ENCODE results near the gene ADCY4.
A peak's percentile ranks its signal among the peaks of the same experiment; 100 is the strongest.

The ADCY4 gene

DNA sequence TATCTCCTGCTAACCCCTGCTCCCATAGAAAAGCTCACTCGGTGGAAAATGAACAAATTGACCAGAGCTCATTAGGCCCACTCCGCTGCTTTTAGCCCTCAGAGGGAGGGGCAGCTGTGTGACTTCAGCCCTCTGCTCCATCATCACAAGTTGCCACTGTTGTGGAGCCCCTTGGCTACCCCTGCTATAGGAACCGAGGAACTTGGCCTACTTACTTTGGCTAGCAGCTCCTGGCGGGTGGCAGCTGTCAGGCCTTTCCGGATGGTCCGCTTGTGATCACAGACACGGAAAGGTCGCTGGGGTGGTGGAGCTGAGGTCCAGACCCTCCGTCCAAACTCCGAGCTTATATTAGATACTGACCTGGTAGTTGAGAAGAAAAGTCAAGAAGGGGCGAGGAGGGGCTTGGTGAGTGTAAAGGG, 27.7 kb downstream of the ADCY4 start:
- TF ChIP-seq, protein P1, sequence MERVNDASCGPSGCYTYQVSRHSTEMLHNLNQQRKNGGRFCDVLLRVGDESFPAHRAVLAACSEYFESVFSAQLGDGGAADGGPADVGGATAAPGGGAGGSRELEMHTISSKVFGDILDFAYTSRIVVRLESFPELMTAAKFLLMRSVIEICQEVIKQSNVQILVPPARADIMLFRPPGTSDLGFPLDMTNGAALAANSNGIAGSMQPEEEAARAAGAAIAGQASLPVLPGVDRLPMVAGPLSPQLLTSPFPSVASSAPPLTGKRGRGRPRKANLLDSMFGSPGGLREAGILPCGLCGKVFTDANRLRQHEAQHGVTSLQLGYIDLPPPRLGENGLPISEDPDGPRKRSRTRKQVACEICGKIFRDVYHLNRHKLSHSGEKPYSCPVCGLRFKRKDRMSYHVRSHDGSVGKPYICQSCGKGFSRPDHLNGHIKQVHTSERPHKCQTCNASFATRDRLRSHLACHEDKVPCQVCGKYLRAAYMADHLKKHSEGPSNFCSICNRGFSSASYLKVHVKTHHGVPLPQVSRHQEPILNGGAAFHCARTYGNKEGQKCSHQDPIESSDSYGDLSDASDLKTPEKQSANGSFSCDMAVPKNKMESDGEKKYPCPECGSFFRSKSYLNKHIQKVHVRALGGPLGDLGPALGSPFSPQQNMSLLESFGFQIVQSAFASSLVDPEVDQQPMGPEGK (CRISPR knock-in tag; IDR thresholded peaks at IDR 0.05; ENCODE audit: borderline replicate concordance) = no peak
- TF ChIP-seq OSR1 (CRISPR knock-in tag; IDR thresholded peaks at IDR 0.05) = no peak
- ATAC-seq = no peak

GRCh38 chr14:24304019-24304387, 30.9 kb downstream of the ADCY4 start:
- ATAC-seq = no peak

GRCh38 chr14:24300326-24300980, 34.4 kb downstream of the ADCY4 start:
- ATAC-seq = no peak
- no peak for TF ChIP-seq GLIS3 (CRISPR knock-in tag; IDR thresholded peaks at IDR 0.05)
- no peak for TF ChIP-seq ISL1 (CRISPR knock-in tag; IDR thresholded peaks at IDR 0.05)
- no peak for TF ChIP-seq ZFP30 (CRISPR knock-in tag; IDR thresholded peaks at IDR 0.05)
- TF ChIP-seq SNAI2 (CRISPR knock-in tag; IDR thresholded peaks at IDR 0.05) = no peak
- no peak for TF ChIP-seq RARB (CRISPR knock-in tag; IDR thresholded peaks at IDR 0.05)

More at GRCh38 chr14:24304019-24304387, 30.9 kb downstream of the ADCY4 start:
- TF ChIP-seq ISL1 (CRISPR knock-in tag; IDR thresholded peaks at IDR 0.05) (no peak), CREB5 (CRISPR knock-in tag; IDR thresholded peaks at IDR 0.05; ENCODE audit: low read depth) (no peak), PPARA (CRISPR knock-in tag; IDR thresholded peaks at IDR 0.05; ENCODE audit: borderline replicate concordance) (no peak), ZFP30 (CRISPR knock-in tag; IDR thresholded peaks at IDR 0.05) (no peak), SNAI2 (CRISPR knock-in tag; IDR thresholded peaks at IDR 0.05) (no peak), CSDC2 (CRISPR knock-in tag; IDR thresholded peaks at IDR 0.05) (no peak), ZNF8 (CRISPR knock-in tag; IDR thresholded peaks at IDR 0.05) (no peak), GLIS3 (CRISPR knock-in tag; IDR thresholded peaks at IDR 0.05) (no peak), CSRNP3 (CRISPR knock-in tag; IDR thresholded peaks at IDR 0.05) (no peak), ARNTL (CRISPR knock-in tag; IDR thresholded peaks at IDR 0.05; ENCODE audit: borderline replicate concordance, low read depth) (no peak)

- peak; percentile 81 for ATAC-seq
- TF ChIP-seq CSRNP3 (CRISPR knock-in tag; IDR thresholded peaks at IDR 0.05) = no peak
- no peak for TF ChIP-seq CREB5 (CRISPR knock-in tag; IDR thresholded peaks at IDR 0.05; ENCODE audit: low read depth)
- no peak for TF ChIP-seq TCF4 (CRISPR knock-in tag; IDR thresholded peaks at IDR 0.05; ENCODE audit: borderline replicate concordance)
- TF ChIP-seq ZNF70 (CRISPR knock-in tag; IDR thresholded peaks at IDR 0.05) = no peak
- no peak for TF ChIP-seq BACH2 (CRISPR knock-in tag; IDR thresholded peaks at IDR 0.05; ENCODE audit: borderline replicate concordance)
- no peak for TF ChIP-seq ZC3H10 (CRISPR knock-in tag; IDR thresholded peaks at IDR 0.05)
- no peak for TF ChIP-seq SNAI2 (CRISPR knock-in tag; IDR thresholded peaks at IDR 0.05)
- no peak for TF ChIP-seq PPARA (CRISPR knock-in tag; IDR thresholded peaks at IDR 0.05; ENCODE audit: borderline replicate concordance)
- TF ChIP-seq ARNTL (CRISPR knock-in tag; IDR thresholded peaks at IDR 0.05; ENCODE audit: borderline replicate concordance, low read depth) = no peak
- no peak for TF ChIP-seq RARB (CRISPR knock-in tag; IDR thresholded peaks at IDR 0.05)
- TF ChIP-seq ESRRG (CRISPR knock-in tag; IDR thresholded peaks at IDR 0.05) = no peak
- TF ChIP-seq ZNF8 (CRISPR knock-in tag; IDR thresholded peaks at IDR 0.05) = no peak
- no peak for TF ChIP-seq CSDC2 (CRISPR knock-in tag; IDR thresholded peaks at IDR 0.05)
- no peak for TF ChIP-seq ISL1 (CRISPR knock-in tag; IDR thresholded peaks at IDR 0.05)
- no peak for TF ChIP-seq ZFP30 (CRISPR knock-in tag; IDR thresholded peaks at IDR 0.05)
Observed at GRCh38 chr14:24299255-24300191, 35.3 kb downstream of the ADCY4 start, which contains the start of the genes DHRS1 and NOP9. TSS of gene DHRS1 (minus strand) at chr14:24299780. CDS start at chr14:24299106, 674 bp downstream. TSS of gene NOP9 (plus strand) at chr14:24299850. CDS start at chr14:24299955, 105 bp downstream.

Data from SK-N-SH treated with all-trans-retinoic acid at 6 μM for 48 hours (cell line).